Gastrocnemius medialis (tissue), 4 donors: ENCODE results near the gene BCAS2. TPM values are rescaled to one million over a fixed set of nuclear protein-coding genes. Genes with fewer than 3 reads are reported as not detected.

Experiments
- ATAC-seq, 2 donors: fragments of 150-250 bp; one replicate each; pipeline ENCODE4 v1.9.1; 2016
- DNase-seq, 2 donors: peaks; one replicate each; pipeline ENCODE4 v3.0.0-alpha.2; 2019
- H3K27ac ChIP-seq, 4 donors: fragments of 200-600 bp; sonication (generic); 1 replicate in 1 of 4; 2 replicates in 3 of 4; pipeline ENCODE4 v1.5.1; 2016 to 2018; ENCODE audit warnings: mild to moderate bottlenecking in 2 of 4, moderate library complexity in 1 of 4
- H3K27me3 ChIP-seq, 3 donors: fragments of 200-600 bp; sonication (generic) in 2 of 3; 1 replicate in 1 of 3; 2 replicates in 2 of 3; pipeline versions ENCODE4 v1.5.1 to v1.6.0; 2016 to 2019; ENCODE audit warnings: mild to moderate bottlenecking in 1 of 3, moderate library complexity in 1 of 3
- H3K36me3 ChIP-seq, 2 donors: fragments of 200-600 bp; sonication (generic) in 1 of 2; one replicate each; pipeline ENCODE4 v1.5.1; 2017 to 2018
- H3K4me1 ChIP-seq, 2 donors: fragments of 200-600 bp; sonication (generic) in 1 of 2; one replicate each; pipeline ENCODE4 v1.5.1; 2016 to 2017; ENCODE audit warnings: mild to moderate bottlenecking in 2 of 2
- H3K4me3 ChIP-seq, 4 donors: fragments of 200-600 bp; sonication (generic) in 3 of 4; 1 replicate in 1 of 4; 2 replicates in 3 of 4; pipeline ENCODE4 v1.5.1; 2016 to 2019; ENCODE audit warnings: mild to moderate bottlenecking in 2 of 4
- H3K9me3 ChIP-seq, 3 donors: fragments of 200-600 bp; sonication (generic) in 2 of 3; 1 replicate in 1 of 3; 2 replicates in 2 of 3; pipeline ENCODE4 v1.5.1; 2016 to 2019
- CTCF ChIP-seq, 5 experiments: fragments of 450-650 bp in 3 of 5; fragments of 200-600 bp in 2 of 5; sonication (generic) in 2 of 5; IDR thresholded peaks in 4 of 5; conservative IDR thresholded peaks in 1 of 5; 1 replicate in 4 of 5; 2 replicates in 1 of 5; pipeline ENCODE4 v1.5.1; 2016 to 2019; ENCODE audit warnings: antibody characterized with exemption in 5 of 5, mild to moderate bottlenecking in 3 of 5, moderate library complexity in 3 of 5
- POLR2A ChIP-seq, 2 donors: fragments of 450-650 bp; IDR thresholded peaks; one replicate each; pipeline ENCODE4 v1.6.1; 2017; ENCODE audit warnings: antibody characterized with exemption in 2 of 2, mild to moderate bottlenecking in 2 of 2, moderate library complexity in 2 of 2
- in situ Hi-C, 4 donors: fragments of 200-750 bp; cut with MboI; loops; one replicate each; pipeline versions ENCODE4 v1.15.0 to v1.8.0; 2017; ENCODE audit warnings: low sequenced_read_pairs in 4 of 4
- intact Hi-C: fragments of 100-400 bp; cut with DNase I; formaldehyde crosslinking; loops from one replicate; pipeline ENCODE4 v1.15.1; 2023; ENCODE audit warnings: low total_unique reads
- total RNA-seq, 4 donors: library from RNA; depleted of rRNA; stranded (reverse); fragments of >200 nt; gene quantifications; one replicate each; pipeline versions ENCODE4 v1.1.0 to v1.2.3, GENCODE V29; 2016

Gene BCAS2
- total RNA-seq, 4 donors from 2014 or later, result 23.7 to 32.8 (median 25.2) TPM

DNA sequence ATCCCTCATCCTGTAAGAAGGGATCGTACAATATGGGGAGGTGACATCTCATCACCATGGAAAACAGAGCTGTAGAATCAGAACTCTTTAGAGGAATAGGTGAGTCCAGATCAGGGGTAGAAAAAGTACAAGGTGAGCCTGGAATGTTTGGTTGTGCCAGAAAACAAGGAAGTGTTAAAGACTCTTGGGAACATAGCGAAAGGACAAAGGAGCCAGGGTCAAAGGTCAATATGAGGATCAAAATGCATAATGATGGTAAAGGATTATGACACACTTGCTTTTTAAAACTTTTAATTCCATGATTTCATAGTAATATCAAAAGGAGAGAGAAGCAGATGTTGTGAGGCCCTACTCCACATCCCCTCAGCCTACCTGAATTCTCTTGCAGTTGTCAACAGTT is 51.2 kb downstream of the BCAS2 start:
- no peaks in the 10 kb centered on the region for H3K9me3 ChIP-seq
- in situ Hi-C loops, result no loop called here
- no peak overlapping the region for H3K27ac ChIP-seq
- no peaks in the 10 kb centered on the region for H3K4me1 ChIP-seq
- ATAC-seq (no peak), DNase-seq (no peak)
- TF ChIP-seq POLR2A (IDR thresholded peaks at IDR 0.05) (no peak), CTCF (IDR thresholded peaks at IDR 0.05 in 4 of 5, conservative IDR thresholded peaks at IDR 0.05 in 1 of 5) (no peak)
- no peaks in the 10 kb centered on the region for H3K36me3 ChIP-seq
- H3K27me3 ChIP-seq, result no peaks in the 10 kb centered on the region
- no peak overlapping the region for H3K4me3 ChIP-seq
- intact Hi-C loops, result no loop called here

DNA sequence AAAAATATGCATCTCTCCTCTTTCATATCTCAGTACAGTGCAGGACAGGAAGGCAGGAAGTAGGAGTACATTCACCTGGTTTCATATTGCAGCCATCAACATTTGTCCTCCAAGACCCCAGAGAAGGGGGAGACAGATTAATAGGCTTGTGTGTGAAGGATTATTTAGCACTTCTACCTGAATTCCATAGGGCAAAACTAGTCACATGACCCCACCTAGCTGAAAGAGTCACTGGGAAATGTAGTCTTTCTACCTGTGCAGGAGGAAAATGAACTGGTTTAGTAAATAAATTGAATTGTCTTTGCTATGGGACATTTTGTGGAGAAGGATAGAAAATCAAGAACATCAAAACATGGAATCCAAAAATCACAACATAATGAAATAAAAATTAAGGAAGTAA is 56.5 kb downstream of the BCAS2 start:
- Histone ChIP-seq H3K36me3 (no peaks in the 10 kb centered on the region), H3K4me3 (no peak overlapping the region), H3K27ac (no peak overlapping the region), H3K4me1 (no peaks in the 10 kb centered on the region), H3K9me3 (no peaks in the 10 kb centered on the region), H3K27me3 (no peaks in the 10 kb centered on the region)
- in situ Hi-C loops (no loop called here), intact Hi-C loops (no loop called here)
- DNase-seq, result no peak
- no peak for ATAC-seq
- no peak for TF ChIP-seq CTCF (IDR thresholded peaks at IDR 0.05 in 4 of 5, conservative IDR thresholded peaks at IDR 0.05 in 1 of 5)
- no peak for TF ChIP-seq POLR2A (IDR thresholded peaks at IDR 0.05)

GRCh38 chr1:114522264-114522575 is 59.2 kb downstream of the BCAS2 start:
- peaks cover 0 to 2% (median 0%) of the 10 kb centered on the region in 3 donors for H3K27me3 ChIP-seq
- no peaks in the 10 kb centered on the region for H3K36me3 ChIP-seq
- TF ChIP-seq POLR2A (IDR thresholded peaks at IDR 0.05) (no peak), CTCF (IDR thresholded peaks at IDR 0.05 in 4 of 5, conservative IDR thresholded peaks at IDR 0.05 in 1 of 5) (no peak)
- H3K27ac ChIP-seq, result no peak overlapping the region
- H3K4me3 ChIP-seq, result no peak overlapping the region
- no peaks in the 10 kb centered on the region for H3K9me3 ChIP-seq
- in situ Hi-C loops, result no loop called here
- no peaks in the 10 kb centered on the region for H3K4me1 ChIP-seq
- intact Hi-C loops, result no loop called here
- DNase-seq, result no peak
- ATAC-seq, result no peak

DNA sequence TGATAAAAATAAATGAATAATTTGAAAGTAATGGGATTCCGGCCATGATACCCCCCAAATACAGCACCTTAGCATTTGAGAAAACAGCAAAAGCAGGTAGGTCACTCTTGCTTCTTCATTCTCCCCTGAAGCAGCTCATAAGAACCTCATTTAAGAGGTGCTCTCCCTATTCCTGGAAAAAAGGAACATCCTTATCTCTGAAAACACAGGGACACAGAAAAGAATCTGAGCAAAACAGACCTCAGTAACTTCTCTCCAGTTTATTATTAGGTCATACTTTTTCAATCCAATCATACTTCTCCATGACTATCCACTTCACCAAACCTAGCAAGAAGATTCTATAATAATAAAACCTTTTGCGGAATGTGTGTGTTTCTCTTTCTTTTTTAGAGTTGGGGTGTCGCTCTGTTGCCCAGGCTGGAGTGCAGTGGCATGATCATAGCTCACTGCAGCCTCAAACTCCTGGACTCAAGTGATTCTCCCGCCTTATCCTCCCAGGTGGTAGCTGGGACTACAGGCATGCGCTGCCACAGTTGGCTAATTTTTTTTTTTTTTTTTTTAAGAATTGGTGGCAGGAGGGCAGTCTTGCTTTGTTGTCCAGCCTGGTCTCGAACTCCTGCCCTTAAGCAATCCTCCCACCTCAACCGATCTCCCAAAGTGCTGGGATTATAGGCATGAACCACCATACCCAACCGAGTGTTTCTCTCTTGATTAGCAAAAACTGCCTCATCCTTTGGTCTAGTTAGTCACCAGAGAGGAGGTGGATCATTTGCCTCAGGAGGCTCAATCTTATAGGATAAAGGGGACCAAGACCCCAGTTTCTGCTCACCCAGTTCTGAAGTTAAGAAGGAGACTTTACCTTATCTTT is 59.8 kb downstream of the BCAS2 start:
- ATAC-seq (no peak), DNase-seq (no peak)
- Histone ChIP-seq H3K36me3 (no peaks in the 10 kb centered on the region), H3K9me3 (no peaks in the 10 kb centered on the region), H3K27me3 (peaks cover 0 to 2% (median 0%) of the 10 kb centered on the region in 3 donors), H3K4me3 (no peak overlapping the region), H3K4me1 (no peaks in the 10 kb centered on the region), H3K27ac (no peak overlapping the region)
- intact Hi-C loops, result no loop called here
- in situ Hi-C loops, result no loop called here
- TF ChIP-seq CTCF (IDR thresholded peaks at IDR 0.05 in 4 of 5, conservative IDR thresholded peaks at IDR 0.05 in 1 of 5) (no peak), POLR2A (IDR thresholded peaks at IDR 0.05) (no peak)

Other genes starting within 250 kb of the BCAS2 start
- gene TRIM33, start 70.4 kb downstream of the BCAS2 start, total RNA-seq, result 10 to 100 TPM; 17.1 to 33.0 (median 25.3) TPM
- gene DENND2C, start 88.4 kb upstream of the BCAS2 start, total RNA-seq, result 10 to 100 TPM in 3 of 4 donors, 1 to 10 TPM in 1; 4.7 to 20.7 (median 17.4) TPM
- 10 to 100 TPM; 43.5 to 93.4 (median 68.1) TPM for gene AMPD1, start 113.9 kb upstream of the BCAS2 start, total RNA-seq
- 10 to 100 TPM in 1 of 4 donors, 1 to 10 TPM in 3; 3.9 to 10.8 (median 6.6) TPM for gene NRAS, start 135.2 kb upstream of the BCAS2 start, total RNA-seq
- 1,000 to 10,000 TPM; 2,331 to 4,024 (median 3,697) TPM for gene CSDE1, start 176.4 kb upstream of the BCAS2 start, total RNA-seq
- 10 to 100 TPM; 25.7 to 37.8 (median 36.3) TPM for gene SIKE1, start 199.1 kb upstream of the BCAS2 start, total RNA-seq